HepG2 (cell line): ENCODE data around the gene PGPEP1. TPM values are rescaled to one million over a fixed set of nuclear protein-coding genes. Genes with fewer than 3 reads are reported as not detected.
A peak's percentile ranks its signal among the peaks of the same experiment; 100 is the strongest.

ENCODE experiments used
- CEBPZ ChIP-seq: IDR thresholded peaks from 2 replicates; pipeline ENCODE4 v1.6.1; 2012; ENCODE audit warnings: low read length, improper control_type of control experiment
- CHCHD3 ChIP-seq: sonication (generic); formaldehyde crosslinking; IDR thresholded peaks from 2 replicates; pipeline ENCODE4 v1.8.0; 2022; ENCODE audit warnings: mild to moderate bottlenecking, missing genetic modification reagents, moderate library complexity
- DPF2 ChIP-seq: sonication (generic); formaldehyde crosslinking; IDR thresholded peaks from 2 replicates; pipeline ENCODE4 v1.4.0; 2020; ENCODE audit warnings: mild to moderate bottlenecking, low read depth, missing genetic modification reagents, borderline replicate concordance
- DRAP1 ChIP-seq: IDR thresholded peaks from 2 replicates; pipeline ENCODE4 v1.6.1; 2016; ENCODE audit warnings: missing genetic modification reagents, missing compliant biosample characterization
- ESRRA ChIP-seq: sonication (generic); formaldehyde crosslinking; IDR thresholded peaks from 2 replicates; pipeline ENCODE4 v1.5.1; 2020; ENCODE audit warnings: mild to moderate bottlenecking, low read depth, missing genetic modification reagents
- FOSL2 ChIP-seq: sonication (generic); formaldehyde crosslinking; IDR thresholded peaks from 2 replicates; pipeline ENCODE4 v1.4.0; 2020; ENCODE audit warnings: missing genetic modification reagents
- FOXM1 ChIP-seq: sonication (generic); formaldehyde crosslinking; IDR thresholded peaks from 2 replicates; pipeline ENCODE4 v1.5.0; 2020; ENCODE audit warnings: missing genetic modification reagents
- IRX3 ChIP-seq: sonication (generic); formaldehyde crosslinking; IDR thresholded peaks from 2 replicates; pipeline ENCODE4 v1.8.1; 2023; ENCODE audit warnings: mild to moderate bottlenecking, low read depth, missing genetic modification reagents, borderline replicate concordance
- ISL2 ChIP-seq: sonication (generic); formaldehyde crosslinking; IDR thresholded peaks from 2 replicates; pipeline ENCODE4 v1.5.0; 2020; ENCODE audit warnings: missing genetic modification reagents
- JUNB ChIP-seq: sonication (generic); formaldehyde crosslinking; IDR thresholded peaks from 2 replicates; pipeline ENCODE4 v1.8.0; 2022; ENCODE audit warnings: missing genetic modification reagents, mild to moderate bottlenecking, borderline replicate concordance
- MAF1 ChIP-seq: sonication (generic); formaldehyde crosslinking; IDR thresholded peaks from 2 replicates; pipeline ENCODE4 v1.5.0; 2020; ENCODE audit warnings: missing genetic modification reagents, borderline replicate concordance
- MLX ChIP-seq: IDR thresholded peaks from 2 replicates; pipeline ENCODE4 v1.6.1; 2016
- MTA1 ChIP-seq: sonication (generic); formaldehyde crosslinking; IDR thresholded peaks from 2 replicates; pipeline ENCODE4 v1.4.0; 2020; ENCODE audit warnings: missing genetic modification reagents, mild to moderate bottlenecking, borderline replicate concordance
- NR2F6 ChIP-seq, 2 experiments: IDR thresholded peaks; 2 replicates each; pipeline ENCODE4 v1.6.1; 2016; ENCODE audit warnings: antibody characterized with exemption in 1 of 2, mild to moderate bottlenecking in 1 of 2
- TP53 ChIP-seq: sonication (generic); formaldehyde crosslinking; conservative IDR thresholded peaks from 2 replicates; pipeline ENCODE4 v1.4.0; 2020; ENCODE audit warnings: missing genetic modification reagents
- ZBTB3 ChIP-seq: sonication (generic); formaldehyde crosslinking; IDR thresholded peaks from 2 replicates; pipeline ENCODE4 v1.4.0; 2020; ENCODE audit warnings: low read depth, mild to moderate bottlenecking, moderate library complexity, missing genetic modification reagents, borderline replicate concordance
- ZNF138 ChIP-seq: sonication (generic); formaldehyde crosslinking; IDR thresholded peaks from 2 replicates; pipeline ENCODE4 v1.5.0; 2020; ENCODE audit warnings: mild to moderate bottlenecking, low read depth, missing genetic modification reagents
- ZNF30 ChIP-seq: sonication (generic); formaldehyde crosslinking; IDR thresholded peaks from 2 replicates; pipeline ENCODE4 v1.5.0; 2020; ENCODE audit warnings: mild to moderate bottlenecking, missing genetic modification reagents
- ZNF331 ChIP-seq: sonication (generic); formaldehyde crosslinking; IDR thresholded peaks from 2 replicates; pipeline ENCODE4 v1.4.0; 2020; ENCODE audit warnings: missing genetic modification reagents
- ZNF354B ChIP-seq: sonication (generic); formaldehyde crosslinking; IDR thresholded peaks from 2 replicates; pipeline ENCODE4 v1.8.0; 2022; ENCODE audit warnings: mild to moderate bottlenecking, missing genetic modification reagents
- ZNF432 ChIP-seq: sonication (generic); formaldehyde crosslinking; IDR thresholded peaks from 2 replicates; pipeline ENCODE4 v1.5.0; 2020; ENCODE audit warnings: missing genetic modification reagents, mild to moderate bottlenecking, borderline replicate concordance
- ZNF597 ChIP-seq: sonication (generic); formaldehyde crosslinking; IDR thresholded peaks from 2 replicates; pipeline ENCODE4 v1.5.0; 2020; ENCODE audit warnings: missing genetic modification reagents
- ZNF660 ChIP-seq: sonication (generic); formaldehyde crosslinking; IDR thresholded peaks from 2 replicates; pipeline ENCODE4 v1.5.1; 2020; ENCODE audit warnings: mild to moderate bottlenecking, low read depth, missing genetic modification reagents, borderline replicate concordance
- ZNF678 ChIP-seq: sonication (generic); formaldehyde crosslinking; IDR thresholded peaks from 2 replicates; pipeline ENCODE4 v1.4.0; 2020; ENCODE audit warnings: mild to moderate bottlenecking, missing genetic modification reagents
- ZNF777 ChIP-seq: sonication (generic); formaldehyde crosslinking; IDR thresholded peaks from 2 replicates; pipeline ENCODE4 v1.4.0; 2020; ENCODE audit warnings: missing genetic modification reagents
- polyA plus RNA-seq, 8 experiments: library from polyadenylated mRNA; depleted of rRNA in 3 of 8; stranded (reverse) in 7 of 8; unstranded in 1 of 8; fragments of >200 nt; fragmentation: Illumina TruSeq in 4 of 8; extraction: Trizol in 4 of 8; gene quantifications; 2 replicates each; pipeline versions ENCODE4 v1.2.1 to v1.2.3, GENCODE V29; 2011 to 2016; ENCODE audit warnings: low read depth in 4 of 8, missing spikeins in 1 of 8, mixed read lengths in 1 of 8; ENCODE audit not compliant: insufficient read depth in 1 of 8
- total RNA-seq, 5 experiments: library from RNA; depleted of rRNA; stranded (reverse); fragments of >200 nt; fragmentation: Illumina TruSeq; extraction: Trizol; gene quantifications; 2 replicates each; pipeline ENCODE4 v1.2.3, GENCODE V29; 2016; ENCODE audit warnings: low read depth in 1 of 5

PGPEP1 gene
- total and polyA plus RNA-seq, 2 of the 13 experiments (the other 11 are each of a cell fraction or from before 2014, with no cell fraction given): 53.1 to 56.6 TPM

- TF ChIP-seq DPF2 (CRISPR knock-in tag) (peak; percentile 28; the same call in 1 of the 2 replicates), TP53 (CRISPR knock-in tag) (no peak), ZNF30 (CRISPR knock-in tag) (no peak), ZNF597 (CRISPR knock-in tag) (no peak), ZNF138 (no peak), ZNF660 (no peak), MTA1 (peak; percentile 96; the same call in 1 of the 2 replicates), ISL2 (no peak), ZNF354B (CRISPR knock-in tag) (no peak), ZNF678 (CRISPR knock-in tag) (no peak), ZNF331 (CRISPR knock-in tag) (peak; percentile 91; the same call in 1 of the 2 replicates), JUNB (peak; percentile 46; the same call in 1 of the 2 replicates), ESRRA (CRISPR knock-in tag) (no peak; the same call in 1 of the 2 replicates), CHCHD3 (no peak), MLX (CRISPR knock-in tag) (no peak), FOXM1 (CRISPR knock-in tag) (no peak), CEBPZ (no peak), ZNF432 (no peak), NR2F6 (IDR thresholded peaks at IDR 0.05) (no peak; the same call in none of the 2 replicates), NR2F6 (CRISPR knock-in tag; IDR thresholded peaks at IDR 0.05) (peak; percentile 44), MAF1 (CRISPR knock-in tag) (no peak), IRX3 (CRISPR knock-in tag) (no peak), FOSL2 (CRISPR knock-in tag) (peak; percentile 93), ZNF777 (no peak), ZBTB3 (CRISPR knock-in tag) (peak; percentile 56; the same call in 1 of the 2 replicates), DRAP1 (CRISPR knock-in tag) (peak; percentile 56; the same call in 1 of the 2 replicates)
Measured at GRCh38 chr19:18304458-18305310, 35.7 kb upstream of the PGPEP1 start (continued).
